Measurements from ENCODE around the gene CRHR1.

GRCh38 chr17:45851022-45851421, 66.9 kb downstream of the CRHR1 start:
- TF ChIP-seq GATA2 (IDR thresholded peaks at IDR 0.05; ENCODE audit: low read depth, low read length): no peak
- no peak for TF ChIP-seq GATA3 (IDR thresholded peaks at IDR 0.05; ENCODE audit: low read depth, low read length)
